ENCODE measurements around the gene TFIP11. TPM values are rescaled to one million over a fixed set of nuclear protein-coding genes. Genes with fewer than 3 reads are reported as not detected.

Gene TFIP11
- total RNA-seq, 2 donors from 2014 or later = 28.4 to 28.9 TPM

DNA sequence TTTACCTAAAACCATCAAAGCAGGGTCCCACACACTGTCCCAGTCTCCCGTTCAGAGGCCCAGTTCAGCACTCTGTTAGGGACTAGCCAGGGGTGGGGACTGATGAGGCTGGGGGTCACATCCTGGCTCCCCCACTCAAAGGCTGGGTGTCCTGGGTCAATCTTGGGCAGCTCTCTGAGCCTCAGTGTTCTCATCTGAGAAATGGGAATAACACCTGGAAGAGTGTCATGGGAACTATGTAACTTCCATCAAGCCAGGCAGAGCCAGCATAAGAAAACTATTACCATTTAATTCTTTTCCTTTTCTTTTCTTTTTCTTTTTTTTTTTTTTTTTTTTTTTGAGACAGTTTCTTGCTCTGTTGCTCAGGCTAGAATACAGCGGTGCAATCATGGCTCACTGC lies 39.3 kb upstream of the TFIP11 start:
- H3K27me3 ChIP-seq (ENCODE audit: control insufficient read depth, insufficient read depth, low read length, poor library complexity, severe bottlenecking) = no peaks in the 10 kb centered on the region
- no peak overlapping the region for H3K4me3 ChIP-seq (ENCODE audit: low read length)
- H3K27me3 Mint-ChIP-seq (ENCODE audit: insufficient read depth) = no peaks in the 10 kb centered on the region
- H3K36me3 Mint-ChIP-seq (ENCODE audit: low read depth) = peaks cover 18% of the 10 kb centered on the region
- peaks cover 12% of the 10 kb centered on the region for H3K4me1 Mint-ChIP-seq
- WGBS, 2 experiments (ENCODE audit: insufficient coverage in 1 of 2, insufficient read length in 1 of 2) = 98 to 100% methylated on average over 1 to 2 of the region's 2 CpGs
- peaks cover 7% of the 10 kb centered on the region for H3K36me3 ChIP-seq (ENCODE audit: control insufficient read depth, insufficient read depth, low read length)
- DNase-seq = no peak
- no peak overlapping the region for H3K4me3 Mint-ChIP-seq
- H3K27ac Mint-ChIP-seq = no peak overlapping the region
- H3K9me3 ChIP-seq (ENCODE audit: control insufficient read depth, low read length) = no peaks in the 10 kb centered on the region
- H3K9me3 Mint-ChIP-seq = no peaks in the 10 kb centered on the region
- H3K9ac ChIP-seq (ENCODE audit: extremely low read depth, low read length, poor library complexity, severe bottlenecking) = no peak overlapping the region
- no peak for TF ChIP-seq CTCF (conservative IDR thresholded peaks at IDR 0.05)
- H3K4me1 ChIP-seq (ENCODE audit: control insufficient read depth, insufficient read depth, low read length) = peaks cover 3% of the 10 kb centered on the region
- H3K27ac ChIP-seq (ENCODE audit: low read depth, low read length) = no peak overlapping the region

DNA sequence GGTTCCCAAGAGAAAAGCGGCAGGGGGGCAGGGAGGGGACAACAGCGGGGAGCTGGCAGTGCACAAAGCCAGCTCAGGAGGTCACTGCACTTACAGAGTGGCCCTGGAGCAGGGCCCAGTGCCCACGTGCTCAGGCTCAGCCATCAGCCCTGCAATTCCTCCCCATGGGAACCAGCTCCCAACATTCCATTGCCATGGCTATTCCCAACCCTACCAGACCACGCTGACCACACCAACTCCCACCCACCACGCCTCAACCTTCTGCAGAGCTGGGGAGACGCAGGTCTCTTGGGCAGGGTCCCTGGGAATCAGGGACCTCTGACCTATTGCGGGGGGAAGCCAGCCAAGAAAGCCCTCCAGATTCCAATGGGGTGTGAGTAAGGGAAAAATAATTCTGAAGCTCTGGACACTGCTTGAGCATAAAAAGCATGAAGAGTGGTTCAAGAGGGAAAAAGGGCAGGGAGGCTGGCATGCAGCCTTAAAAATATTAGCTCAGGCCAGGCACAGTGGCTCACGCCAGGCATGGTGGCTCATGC lies 38.3 kb upstream of the TFIP11 start:
- 78 to 84% methylated on average over 5 to 8 of the region's 8 CpGs for WGBS, 2 experiments (ENCODE audit: insufficient coverage in 1 of 2, insufficient read length in 1 of 2)
- no peak overlapping the region for H3K4me3 Mint-ChIP-seq

GRCh38 chr22:26549902-26550497 lies 37.7 kb upstream of the TFIP11 start:
- WGBS, 2 experiments (ENCODE audit: insufficient coverage in 1 of 2, insufficient read length in 1 of 2) = 90 to 93% methylated on average over 2 to 4 of the region's 4 CpGs
- H3K9me3 ChIP-seq (ENCODE audit: control insufficient read depth, low read length) = no peaks in the 10 kb centered on the region

More for the DNA sequence above, 38.3 kb upstream of the TFIP11 start:
- Histone ChIP-seq H3K27me3 (ENCODE audit: control insufficient read depth, insufficient read depth, low read length, poor library complexity, severe bottlenecking) (no peaks in the 10 kb centered on the region), H3K4me1 (ENCODE audit: control insufficient read depth, insufficient read depth, low read length) (peaks cover 3% of the 10 kb centered on the region), H3K36me3 (ENCODE audit: control insufficient read depth, insufficient read depth, low read length) (peaks cover 7% of the 10 kb centered on the region), H3K9ac (ENCODE audit: extremely low read depth, low read length, poor library complexity, severe bottlenecking) (no peak overlapping the region), H3K9me3 (ENCODE audit: control insufficient read depth, low read length) (no peaks in the 10 kb centered on the region), H3K27ac (ENCODE audit: low read depth, low read length) (peak overlapping the region; percentile 34), H3K4me3 (ENCODE audit: low read length) (no peak overlapping the region)
- TF ChIP-seq CTCF (conservative IDR thresholded peaks at IDR 0.05) = no peak
- H3K27ac Mint-ChIP-seq = peak overlapping the region; percentile 68
- peaks cover 12% of the 10 kb centered on the region for H3K4me1 Mint-ChIP-seq
- no peaks in the 10 kb centered on the region for H3K27me3 Mint-ChIP-seq (ENCODE audit: insufficient read depth)
- H3K36me3 Mint-ChIP-seq (ENCODE audit: low read depth) = peaks cover 19% of the 10 kb centered on the region
- DNase-seq = peak; percentile 65
- H3K9me3 Mint-ChIP-seq = no peaks in the 10 kb centered on the region

More at GRCh38 chr22:26549902-26550497, 37.7 kb upstream of the TFIP11 start:
- Mint-ChIP-seq H3K27me3 (ENCODE audit: insufficient read depth) (no peaks in the 10 kb centered on the region), H3K4me3 (no peak overlapping the region), H3K9me3 (no peaks in the 10 kb centered on the region), H3K27ac (peak overlapping the region; percentile 68), H3K36me3 (ENCODE audit: low read depth) (peaks cover 19% of the 10 kb centered on the region), H3K4me1 (peaks cover 12% of the 10 kb centered on the region)
- Histone ChIP-seq H3K27me3 (ENCODE audit: control insufficient read depth, insufficient read depth, low read length, poor library complexity, severe bottlenecking) (no peaks in the 10 kb centered on the region), H3K9ac (ENCODE audit: extremely low read depth, low read length, poor library complexity, severe bottlenecking) (no peak overlapping the region), H3K36me3 (ENCODE audit: control insufficient read depth, insufficient read depth, low read length) (peaks cover 7% of the 10 kb centered on the region), H3K4me1 (ENCODE audit: control insufficient read depth, insufficient read depth, low read length) (peaks cover 3% of the 10 kb centered on the region), H3K4me3 (ENCODE audit: low read length) (no peak overlapping the region), H3K27ac (ENCODE audit: low read depth, low read length) (peak overlapping the region; percentile 34)
- TF ChIP-seq CTCF (conservative IDR thresholded peaks at IDR 0.05) = no peak
- DNase-seq = no peak

Measured in endodermal cell (in vitro differentiated cells).